Activated naive CD4-positive, alpha-beta T cell treated with anti-CD3 and anti-CD28 coated beads, Interleukin-2, amount 50 U/mL, for 72 hours (primary cell): Measurements from ENCODE around the gene AUNIP. TPM values are rescaled to one million over a fixed set of nuclear protein-coding genes. Genes with fewer than 3 reads are reported as not detected.

Experiments used
- ATAC-seq, 2 donors: fragments of 150-1000 bp; cut with Tn5 transposase; 2 replicates each; pipeline ENCODE4 v1.10.0; 2021; ENCODE audit warnings: mild to moderate bottlenecking in 2 of 2, moderate library complexity in 2 of 2
- DNase-seq, 2 donors: peaks; one replicate each; pipeline ENCODE4 v3.0.0; 2021 to 2022; ENCODE audit warnings: low spot score in 2 of 2
- H3K27ac Mint-ChIP-seq, 2 donors: one replicate each; pipeline ENCODE4 v1.8.0; 2022; ENCODE audit warnings: mild to moderate bottlenecking in 2 of 2, mixed read lengths in 2 of 2
- H3K36me3 Mint-ChIP-seq, 2 donors: one replicate each; pipeline ENCODE4 v1.8.0; 2022; ENCODE audit warnings: mixed read lengths in 2 of 2
- H3K9me3 Mint-ChIP-seq, 2 donors: one replicate each; pipeline ENCODE4 v1.8.0; 2022; ENCODE audit warnings: mixed read lengths in 2 of 2
- total RNA-seq, 2 donors: library from RNA; stranded (reverse); gene quantifications; one replicate each; pipeline ENCODE4 v1.2.3, GENCODE V29; 2022

Gene AUNIP
- total RNA-seq, 2 donors from 2014 or later, result 8.6 to 10.6 TPM

DNA sequence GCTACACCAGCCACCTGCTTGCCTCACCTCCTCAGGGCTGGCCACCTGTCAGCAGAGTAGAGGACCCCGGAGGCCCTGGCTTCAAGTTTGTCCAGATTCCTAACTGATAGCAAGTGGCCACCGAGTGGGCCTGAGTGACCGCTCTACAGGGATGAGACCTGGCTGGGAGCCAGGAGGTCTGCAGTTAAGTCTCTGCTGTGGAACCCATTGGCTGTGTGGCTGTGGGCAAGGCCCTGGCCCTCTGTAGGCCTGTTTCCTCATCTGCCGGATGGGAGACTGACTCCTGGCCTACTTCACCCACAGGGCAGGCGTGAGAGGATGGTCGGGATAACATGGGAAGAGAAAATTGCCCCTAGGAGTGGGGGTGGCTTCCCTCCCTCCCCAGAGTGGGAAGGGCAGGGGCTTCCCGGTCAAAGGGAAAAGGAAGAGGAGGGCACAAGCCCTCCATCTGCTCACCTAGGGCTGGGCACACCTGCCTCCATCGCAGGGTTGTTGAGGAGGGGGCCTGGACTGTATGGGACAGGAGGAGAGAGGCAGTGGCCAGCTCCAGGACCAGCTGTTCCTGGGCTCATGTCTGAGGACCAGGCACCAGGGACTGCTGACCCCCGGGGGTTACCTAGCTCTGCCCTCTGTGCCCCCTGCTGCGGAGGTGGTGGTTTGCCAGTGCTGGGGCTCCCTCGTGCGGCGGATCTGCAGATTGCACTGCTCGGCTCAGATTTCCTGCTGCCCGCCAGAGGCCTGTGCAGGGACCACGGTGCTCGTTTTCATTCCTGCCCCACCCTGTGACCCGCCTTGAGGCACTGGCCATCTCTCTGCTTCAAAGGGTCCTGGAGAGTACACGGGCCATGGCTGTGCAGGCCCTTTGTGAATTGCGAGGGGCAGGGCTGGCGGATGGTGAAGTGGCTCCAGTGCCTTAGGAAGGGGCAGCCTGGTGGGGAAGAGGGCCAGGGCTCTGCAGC, 48.6 kb downstream of the AUNIP start:
- H3K9me3 Mint-ChIP-seq, result no peaks in the 10 kb centered on the region
- DNase-seq (peak; percentile 77 to 91), ATAC-seq (peak; percentile 82 to 83)
- H3K36me3 Mint-ChIP-seq, result no peaks in the 10 kb centered on the region
- peak overlapping the region; percentile 72 to 74 for H3K27ac Mint-ChIP-seq

DNA sequence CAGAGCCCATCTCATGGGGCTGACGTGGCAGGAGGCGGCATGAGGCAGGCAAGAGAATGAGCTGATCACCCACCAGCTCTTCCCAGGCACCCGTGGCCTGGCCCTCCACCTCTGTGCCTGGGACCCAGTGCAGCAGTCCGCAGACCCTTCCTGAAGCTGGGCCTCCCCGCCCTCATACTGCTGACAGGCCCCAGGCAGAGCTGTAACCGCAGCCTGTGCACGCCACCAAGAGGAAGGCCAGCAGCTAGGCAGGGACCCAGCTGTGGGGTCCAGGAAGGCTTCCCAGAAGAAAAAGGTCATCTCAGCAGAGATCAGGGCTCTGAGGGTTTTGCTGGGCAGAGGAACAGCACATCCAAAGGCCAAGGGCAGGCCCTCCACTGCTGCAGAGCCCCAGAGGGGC, 49.3 kb downstream of the AUNIP start:
- Mint-ChIP-seq H3K9me3 (no peaks in the 10 kb centered on the region), H3K27ac (peak overlapping the region; percentile 72 to 74)

DNA sequence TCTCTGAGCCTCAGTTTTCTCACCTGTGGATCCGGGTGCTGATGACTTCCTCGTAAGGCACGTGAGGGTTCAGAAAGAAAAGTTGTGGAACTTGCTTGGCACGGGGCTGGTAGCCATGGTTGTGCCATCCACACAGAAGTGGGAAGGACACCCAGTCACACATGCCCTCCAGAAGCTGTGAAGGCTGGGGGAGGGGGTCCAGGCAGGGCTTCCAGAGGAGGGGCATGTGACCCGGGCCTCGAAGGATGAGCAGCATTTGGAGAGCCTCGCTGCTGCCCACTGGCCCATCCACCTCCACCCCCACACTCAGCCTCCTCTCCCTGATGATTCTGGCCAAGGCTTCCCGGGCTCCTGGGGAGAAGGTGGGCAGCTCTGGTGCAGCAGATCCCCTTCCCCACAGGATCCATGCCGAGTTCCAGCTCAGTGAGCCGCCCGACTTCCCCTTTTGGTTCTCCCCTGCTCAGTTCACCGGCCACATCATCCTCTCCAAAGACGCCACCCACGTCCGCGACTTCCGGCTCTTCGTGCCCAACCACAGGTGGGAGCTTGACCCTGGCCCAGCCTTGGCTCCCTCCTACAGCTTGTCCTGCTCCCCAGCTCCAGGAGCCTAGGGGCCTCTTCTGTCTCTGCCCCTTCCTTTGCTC, 49.9 kb downstream of the AUNIP start:
- H3K27ac Mint-ChIP-seq, result peak overlapping the region in 1 of 2 donors; percentile 74
- no peaks in the 10 kb centered on the region for H3K9me3 Mint-ChIP-seq
- DNase-seq (no peak), ATAC-seq (no peak)
- H3K36me3 Mint-ChIP-seq, result no peaks in the 10 kb centered on the region

More for the DNA sequence above, 49.3 kb downstream of the AUNIP start:
- ATAC-seq (peak in 1 of 2 donors; percentile 3), DNase-seq (no peak)
- H3K36me3 Mint-ChIP-seq, result no peaks in the 10 kb centered on the region

DNA sequence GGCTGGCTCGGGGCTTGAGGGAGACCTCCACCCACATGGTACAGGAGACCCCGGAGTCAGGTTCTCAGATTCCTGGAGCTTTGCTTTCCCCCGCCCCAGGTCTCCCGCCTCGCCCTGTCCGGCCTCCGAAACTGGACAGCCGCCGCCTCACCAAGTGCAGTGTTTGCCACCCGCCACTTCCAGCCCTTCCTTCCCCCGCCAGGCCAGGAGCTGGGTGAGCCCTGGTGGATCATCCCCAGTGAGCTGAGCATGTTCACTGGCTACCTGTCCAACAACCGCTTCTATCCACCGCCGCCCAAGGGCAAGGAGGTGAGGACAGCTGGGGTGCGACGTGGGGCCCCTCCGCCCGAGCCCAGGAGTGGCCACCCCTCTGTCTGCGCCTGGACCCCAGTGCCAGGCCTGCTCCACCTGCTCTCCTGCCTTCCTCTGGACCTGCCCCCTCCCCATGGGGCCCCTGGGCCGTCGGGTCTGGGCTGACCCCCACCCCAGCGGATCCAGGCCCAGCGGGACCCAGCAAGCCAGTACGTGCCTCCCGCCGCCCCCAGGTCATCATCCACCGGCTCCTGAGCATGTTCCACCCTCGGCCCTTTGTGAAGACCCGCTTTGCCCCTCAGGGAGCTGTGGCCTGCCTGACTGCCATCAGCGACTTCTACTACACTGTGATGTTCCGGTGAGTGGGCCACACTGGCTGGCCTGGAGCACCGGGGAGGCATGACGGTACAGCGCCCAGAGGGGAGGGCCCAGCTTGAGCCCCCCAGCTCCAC, 50.6 kb downstream of the AUNIP start:
- H3K36me3 Mint-ChIP-seq, result no peaks in the 10 kb centered on the region
- H3K27ac Mint-ChIP-seq, result no peak overlapping the region

DNA sequence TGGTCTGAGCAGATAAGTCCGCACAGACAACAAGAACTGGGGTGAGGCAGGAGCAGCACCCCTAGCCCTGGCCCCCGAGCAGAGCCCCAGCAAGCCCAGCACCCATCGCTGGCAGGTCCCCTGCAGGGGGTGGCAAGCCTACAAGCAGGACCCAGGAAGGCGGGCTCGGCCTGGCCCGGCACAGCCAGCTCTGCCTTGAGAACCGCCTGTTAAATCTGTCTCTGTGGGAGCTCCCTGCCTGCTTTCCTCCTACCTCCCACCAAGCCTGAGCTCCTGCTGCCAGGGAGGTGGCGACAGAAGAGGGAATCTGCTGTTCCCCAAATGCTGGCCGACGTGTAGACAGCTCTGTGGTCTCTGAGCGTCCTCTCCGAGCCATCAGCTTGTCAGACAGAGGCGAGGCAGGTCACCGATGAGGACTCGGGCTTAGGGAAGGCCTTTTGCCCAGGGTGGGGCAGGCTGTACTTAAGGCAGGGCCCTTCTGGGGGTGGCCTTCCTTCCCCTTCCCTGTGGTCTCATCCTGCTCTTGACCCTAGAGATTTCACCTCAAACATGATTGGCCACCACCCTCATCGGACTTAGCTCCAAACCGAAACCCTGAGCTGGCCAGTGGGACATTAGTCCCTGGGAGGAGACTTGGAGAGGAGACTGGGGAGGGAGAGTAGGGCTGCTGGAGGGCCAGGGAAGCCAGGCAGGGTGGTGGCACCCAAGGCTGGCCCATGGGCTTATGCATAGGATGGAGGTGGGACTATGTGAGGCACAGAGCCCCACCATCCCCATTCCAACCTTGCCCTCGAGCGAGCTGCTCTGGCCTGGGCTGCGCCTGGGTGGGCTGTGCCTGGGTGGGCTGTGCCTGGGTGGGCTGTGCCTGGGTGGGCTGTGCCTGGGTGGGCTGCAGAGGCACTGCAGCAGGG, 51.5 kb downstream of the AUNIP start:
- Mint-ChIP-seq H3K27ac (no peak overlapping the region), H3K9me3 (no peaks in the 10 kb centered on the region), H3K36me3 (no peaks in the 10 kb centered on the region)
- DNase-seq, result no peak
- no peak for ATAC-seq

More for the DNA sequence above, 50.6 kb downstream of the AUNIP start:
- no peak for DNase-seq
- no peaks in the 10 kb centered on the region for H3K9me3 Mint-ChIP-seq
- ATAC-seq, result no peak

DNA sequence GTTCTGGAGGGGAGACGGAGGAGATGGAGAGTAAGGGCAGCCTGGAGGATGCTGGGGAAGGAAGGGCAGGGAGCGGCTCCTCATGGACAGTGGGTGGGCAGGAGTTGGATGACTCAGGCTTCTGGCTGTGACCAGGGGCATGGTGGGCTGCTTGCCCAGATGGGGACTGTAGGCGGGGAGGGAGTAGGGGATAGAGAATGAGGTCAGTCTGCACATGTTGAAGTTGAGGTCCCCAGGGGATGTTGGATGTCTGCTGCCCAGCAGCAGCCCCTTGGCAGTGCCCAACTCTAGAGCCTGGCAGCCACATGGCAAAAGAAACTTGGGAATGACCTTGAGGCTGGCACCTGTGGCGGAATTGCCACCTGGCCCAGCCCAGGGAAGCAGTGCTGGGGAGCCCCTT, 52.8 kb downstream of the AUNIP start:
- no peak for ATAC-seq
- H3K9me3 Mint-ChIP-seq, result no peaks in the 10 kb centered on the region
- no peak for DNase-seq
- H3K36me3 Mint-ChIP-seq, result peaks cover 0 to 6% of the 10 kb centered on the region in 2 donors
- H3K27ac Mint-ChIP-seq, result peak overlapping the region; percentile 26 to 50

DNA sequence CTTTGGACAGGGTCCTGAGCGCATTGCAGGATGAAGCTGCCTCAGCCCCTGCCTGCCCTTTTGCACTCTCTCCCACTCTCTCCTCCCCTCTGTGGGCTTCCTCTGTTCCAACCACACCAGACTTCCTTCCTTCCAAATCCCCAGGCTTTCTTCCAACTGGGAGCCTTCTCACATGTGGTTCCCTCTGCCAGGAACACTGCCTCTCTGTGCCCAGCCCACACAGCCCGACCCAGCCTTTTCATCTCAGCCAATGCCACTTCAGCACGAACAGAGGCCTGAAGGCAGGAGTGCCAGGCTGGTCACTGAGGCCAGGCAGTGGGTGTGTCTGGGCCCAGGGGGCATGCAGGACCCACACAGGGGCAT, 53.4 kb downstream of the AUNIP start:
- ATAC-seq, result no peak
- Mint-ChIP-seq H3K9me3 (no peaks in the 10 kb centered on the region), H3K27ac (peak overlapping the region in 1 of 2 donors; percentile 26), H3K36me3 (peaks cover 0 to 12% of the 10 kb centered on the region in 2 donors)
- no peak for DNase-seq

- ATAC-seq (peak in 1 of 2 donors; percentile 16), DNase-seq (no peak)
- Mint-ChIP-seq H3K27ac (peak overlapping the region; percentile 22 to 55), H3K36me3 (peaks cover 0 to 16% of the 10 kb centered on the region in 2 donors), H3K9me3 (no peaks in the 10 kb centered on the region)
Measured at GRCh38 chr1:25804964-25805862, 54.0 kb downstream of the AUNIP start.

- no peak for DNase-seq
- Mint-ChIP-seq H3K36me3 (peaks cover 0 to 16% of the 10 kb centered on the region in 2 donors), H3K27ac (peak overlapping the region; percentile 22 to 55), H3K9me3 (no peaks in the 10 kb centered on the region)
- ATAC-seq, result peak; percentile 61 to 63
Measured at GRCh38 chr1:25804244-25804963, 54.9 kb downstream of the AUNIP start.

DNA sequence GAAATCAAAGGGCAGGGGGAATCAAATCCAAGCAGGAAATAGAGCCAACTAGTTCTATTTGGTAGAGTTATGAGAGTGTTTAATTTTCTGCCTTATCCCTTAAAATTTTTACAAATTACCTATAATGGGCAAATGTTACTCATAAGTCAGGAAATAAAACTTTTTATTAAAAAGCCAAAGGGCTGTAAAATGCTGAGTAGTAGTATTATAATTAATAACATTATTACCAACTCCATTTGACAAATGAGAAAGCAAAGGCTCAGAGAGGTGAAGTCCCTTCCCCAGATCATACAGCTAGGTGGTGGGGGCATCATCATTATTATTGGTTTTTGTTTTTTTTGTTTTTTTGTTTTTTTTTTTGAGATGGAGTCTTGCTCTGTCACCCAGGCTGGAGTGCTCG, 55.9 kb downstream of the AUNIP start:
- no peak for ATAC-seq
- no peak for DNase-seq

GRCh38 chr1:25802915-25803314, 56.3 kb downstream of the AUNIP start:
- H3K9me3 Mint-ChIP-seq, result no peaks in the 10 kb centered on the region

More for the DNA sequence above, 55.9 kb downstream of the AUNIP start:
- Mint-ChIP-seq H3K27ac (no peak overlapping the region), H3K9me3 (no peaks in the 10 kb centered on the region), H3K36me3 (peaks cover 0 to 16% of the 10 kb centered on the region in 2 donors)

DNA sequence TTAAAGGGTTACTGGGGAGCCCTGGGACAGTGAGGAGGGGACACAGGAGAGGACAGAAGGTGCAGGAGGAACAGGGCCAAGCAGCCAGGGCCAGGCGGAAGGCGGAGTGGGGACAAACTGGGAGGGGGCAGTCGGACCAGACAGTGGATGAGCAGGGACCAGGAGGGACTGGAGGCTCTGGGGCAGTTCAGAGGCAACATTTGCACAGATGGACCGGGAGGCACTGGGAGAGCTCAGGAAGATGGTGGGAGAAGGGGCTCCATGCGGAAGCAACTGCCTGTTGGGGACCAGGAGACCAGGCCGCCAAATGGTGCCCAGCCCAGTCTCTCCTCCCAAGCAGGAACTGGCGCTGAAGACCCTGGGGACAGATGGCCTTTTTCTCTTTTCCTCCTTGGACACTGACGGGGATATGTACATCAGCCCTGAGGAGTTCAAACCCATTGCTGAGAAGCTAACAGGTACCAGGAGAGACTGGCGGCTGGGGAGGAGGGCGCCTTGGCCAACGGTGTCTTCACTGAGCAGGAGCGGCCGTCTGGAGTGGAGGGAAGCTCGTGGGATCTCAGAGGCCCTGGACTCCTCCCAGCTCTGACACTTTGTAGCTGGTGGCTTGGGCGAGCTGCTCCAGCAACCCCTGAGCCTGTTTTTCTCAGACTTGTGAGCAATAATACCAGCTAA, 58.4 kb downstream of the AUNIP start:
- ATAC-seq, result no peak
- DNase-seq, result no peak
- Mint-ChIP-seq H3K9me3 (no peaks in the 10 kb centered on the region), H3K27ac (peak overlapping the region; percentile 64 to 84), H3K36me3 (peaks cover 0 to 16% of the 10 kb centered on the region in 2 donors)

More at GRCh38 chr1:25802915-25803314, 56.3 kb downstream of the AUNIP start:
- no peak overlapping the region for H3K27ac Mint-ChIP-seq
- DNase-seq (no peak), ATAC-seq (peak; percentile 47 to 51)
- H3K36me3 Mint-ChIP-seq, result peaks cover 0 to 16% of the 10 kb centered on the region in 2 donors

- ATAC-seq (peak; percentile 17 to 32), DNase-seq (no peak)
- H3K27ac Mint-ChIP-seq, result peak within 1 kb of the TSS; percentile 64 to 84
- peaks cover 0 to 2% of the 10 kb centered on the region in 2 donors for H3K9me3 Mint-ChIP-seq
- peaks cover 0 to 19% of the 10 kb centered on the region in 2 donors for H3K36me3 Mint-ChIP-seq
Measured at GRCh38 chr1:25799935-25800702, 59.1 kb downstream of the AUNIP start, which contains the start of gene SELENON. Gene SELENON, plus strand, starts transcription at chr1:25800193. Its CDS starts 38 bp downstream, at chr1:25800231.
